ENCODE measurements around the gene RNF145. TPM values are rescaled to one million over a fixed set of nuclear protein-coding genes. Genes with fewer than 3 reads are reported as not detected.

The RNF145 gene
- total and polyA plus RNA-seq, 8 donors = 116 to 216 (median 149) TPM

DNA sequence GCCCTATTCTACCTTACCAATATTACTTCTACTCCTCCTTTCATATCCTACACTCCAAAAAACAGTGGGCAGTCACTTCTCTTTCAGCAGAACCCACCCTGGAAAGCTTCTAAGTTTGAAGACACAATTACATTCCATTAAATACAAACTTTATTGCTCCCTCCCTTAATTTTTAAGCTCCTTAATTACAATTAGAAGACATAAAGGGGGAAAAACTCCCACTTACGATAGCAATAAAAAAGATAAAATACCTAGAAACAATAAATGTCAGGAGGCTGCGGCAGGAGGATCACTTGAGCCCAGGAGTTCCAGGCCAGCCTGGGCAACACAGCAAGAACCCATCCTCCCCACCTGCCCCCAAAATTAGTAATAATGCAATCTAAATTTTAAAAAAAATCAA is 9.6 kb downstream of the RNF145 start:
- TF ChIP-seq, protein P1, sequence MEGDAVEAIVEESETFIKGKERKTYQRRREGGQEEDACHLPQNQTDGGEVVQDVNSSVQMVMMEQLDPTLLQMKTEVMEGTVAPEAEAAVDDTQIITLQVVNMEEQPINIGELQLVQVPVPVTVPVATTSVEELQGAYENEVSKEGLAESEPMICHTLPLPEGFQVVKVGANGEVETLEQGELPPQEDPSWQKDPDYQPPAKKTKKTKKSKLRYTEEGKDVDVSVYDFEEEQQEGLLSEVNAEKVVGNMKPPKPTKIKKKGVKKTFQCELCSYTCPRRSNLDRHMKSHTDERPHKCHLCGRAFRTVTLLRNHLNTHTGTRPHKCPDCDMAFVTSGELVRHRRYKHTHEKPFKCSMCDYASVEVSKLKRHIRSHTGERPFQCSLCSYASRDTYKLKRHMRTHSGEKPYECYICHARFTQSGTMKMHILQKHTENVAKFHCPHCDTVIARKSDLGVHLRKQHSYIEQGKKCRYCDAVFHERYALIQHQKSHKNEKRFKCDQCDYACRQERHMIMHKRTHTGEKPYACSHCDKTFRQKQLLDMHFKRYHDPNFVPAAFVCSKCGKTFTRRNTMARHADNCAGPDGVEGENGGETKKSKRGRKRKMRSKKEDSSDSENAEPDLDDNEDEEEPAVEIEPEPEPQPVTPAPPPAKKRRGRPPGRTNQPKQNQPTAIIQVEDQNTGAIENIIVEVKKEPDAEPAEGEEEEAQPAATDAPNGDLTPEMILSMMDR (IDR thresholded peaks at IDR 0.05) = no peak
- peak overlapping the region in 1 of 2 donors; percentile 65 for H3K27ac ChIP-seq
- no peak for DNase-seq
- no peak overlapping the region for H3K4me3 ChIP-seq
- H3K4me1 ChIP-seq = peaks cover 26 to 65% of the 10 kb centered on the region in 2 donors
- H3K27me3 ChIP-seq = no peaks in the 10 kb centered on the region
- no peak for ATAC-seq
- H3K9me3 ChIP-seq = no peaks in the 10 kb centered on the region
- intact Hi-C loops (cut with DNase I) = no loop called here
- peaks cover 0 to 35% of the 10 kb centered on the region in 2 donors for H3K36me3 ChIP-seq

DNA sequence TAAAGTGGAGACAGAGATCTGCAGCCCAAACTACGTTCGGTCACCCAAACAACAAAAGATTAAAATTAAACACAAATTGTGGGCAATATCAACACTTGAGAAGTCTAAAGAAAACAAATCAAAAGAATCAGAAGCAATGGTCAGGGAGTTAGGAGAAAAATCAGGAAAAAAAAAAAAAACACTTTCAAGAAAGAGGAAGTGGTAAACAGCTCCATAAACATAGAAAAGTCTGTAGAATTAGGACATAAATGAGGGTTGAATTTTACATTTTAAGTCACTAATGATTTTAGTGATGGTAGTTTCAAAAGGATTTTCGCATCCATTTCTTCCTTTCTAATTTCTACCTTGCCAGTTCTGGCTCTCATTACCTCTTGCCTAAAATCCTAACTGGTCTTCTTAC is 10.1 kb downstream of the RNF145 start:
- no peak for DNase-seq
- TF ChIP-seq, protein P1 (IDR thresholded peaks at IDR 0.05) = no peak
- Histone ChIP-seq H3K9me3 (no peaks in the 10 kb centered on the region), H3K36me3 (peaks cover 0 to 41% of the 10 kb centered on the region in 2 donors), H3K4me3 (no peak overlapping the region), H3K27me3 (no peaks in the 10 kb centered on the region), H3K4me1 (peaks cover 26 to 59% of the 10 kb centered on the region in 2 donors), H3K27ac (peak overlapping the region in 1 of 2 donors; percentile 65)
- no peak for ATAC-seq
- intact Hi-C loops (cut with DNase I) = no loop called here

DNA sequence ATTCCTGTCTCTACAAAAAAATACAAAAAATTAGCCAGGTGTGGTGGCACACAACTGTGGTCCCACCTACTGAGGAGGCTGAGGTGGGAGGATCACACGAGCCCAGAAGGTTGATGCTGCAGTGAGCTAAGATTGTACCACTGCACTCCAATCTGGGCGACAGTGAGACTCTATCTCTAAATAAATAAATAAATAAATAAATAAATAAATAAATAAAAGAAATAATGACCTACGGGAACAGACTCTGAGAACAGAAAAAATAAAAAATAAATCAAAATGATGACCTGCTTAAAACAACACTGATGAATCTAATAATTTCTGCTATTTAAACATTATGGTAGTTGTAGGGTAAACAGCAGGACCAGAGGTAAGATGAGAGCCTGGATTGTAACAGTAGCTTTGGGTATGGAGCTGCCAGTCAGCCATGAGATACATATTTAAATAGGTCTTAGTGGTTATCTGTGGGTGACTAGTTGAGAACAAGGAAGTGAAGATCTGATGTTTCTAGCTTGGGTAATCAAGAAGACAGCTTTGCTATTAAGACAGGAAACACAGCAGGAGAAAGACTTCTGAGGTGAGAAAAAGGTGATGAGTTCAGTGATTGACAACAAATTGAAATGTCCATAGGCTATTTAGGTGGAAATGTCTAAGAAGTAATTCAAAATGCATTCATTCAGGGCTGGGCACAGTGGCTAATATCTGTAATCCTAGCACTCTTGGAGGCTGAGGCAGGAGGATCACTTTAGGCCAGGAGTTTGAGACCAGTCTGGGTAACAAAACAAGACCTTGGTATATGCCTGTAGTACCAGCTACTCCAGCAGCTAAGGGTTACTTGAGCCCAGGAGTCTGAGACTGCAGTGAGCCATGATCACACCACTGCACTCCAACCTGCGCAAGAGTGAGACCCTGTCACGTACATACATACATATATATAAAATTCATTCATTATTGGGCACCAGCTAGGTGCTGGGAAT is 11.0 kb downstream of the RNF145 start:
- Histone ChIP-seq H3K27ac (peak overlapping the region in 1 of 2 donors; percentile 65), H3K9me3 (no peaks in the 10 kb centered on the region), H3K36me3 (peaks cover 0 to 49% of the 10 kb centered on the region in 2 donors), H3K4me3 (no peak overlapping the region), H3K27me3 (no peaks in the 10 kb centered on the region), H3K4me1 (peaks cover 25 to 52% of the 10 kb centered on the region in 2 donors)
- DNase-seq (no peak), ATAC-seq (peak; percentile 37)
- TF ChIP-seq, protein P1 (IDR thresholded peaks at IDR 0.05) = no peak
- intact Hi-C loops (cut with DNase I) = no loop called here

DNA sequence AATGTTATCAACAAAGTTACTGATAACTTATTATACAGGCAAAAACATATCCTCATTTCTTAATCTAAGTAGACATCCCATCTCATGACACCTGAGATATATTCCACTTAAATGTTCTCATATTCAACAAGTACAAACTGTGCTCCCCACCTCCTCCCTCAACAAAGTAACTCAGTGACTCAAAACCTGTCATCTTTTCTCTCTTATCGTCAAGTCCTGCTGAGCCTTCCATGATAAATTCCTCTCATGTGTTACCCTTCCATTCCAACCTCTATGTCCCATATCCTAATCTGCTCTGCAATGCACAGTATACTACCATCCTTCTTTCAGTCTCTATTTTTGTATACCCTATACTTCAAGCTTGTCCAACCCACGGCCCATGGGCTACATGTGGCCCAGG is 13.6 kb downstream of the RNF145 start:
- intact Hi-C loops (cut with DNase I) = no loop called here
- no peak overlapping the region for H3K27ac ChIP-seq
- H3K9me3 ChIP-seq = no peaks in the 10 kb centered on the region
- TF ChIP-seq, protein P1 (IDR thresholded peaks at IDR 0.05) = no peak
- no peak for ATAC-seq
- H3K4me1 ChIP-seq = peaks cover 12 to 37% of the 10 kb centered on the region in 2 donors
- DNase-seq = no peak
- no peaks in the 10 kb centered on the region for H3K27me3 ChIP-seq
- H3K4me3 ChIP-seq = no peak overlapping the region
- peaks cover 0 to 47% of the 10 kb centered on the region in 2 donors for H3K36me3 ChIP-seq

DNA sequence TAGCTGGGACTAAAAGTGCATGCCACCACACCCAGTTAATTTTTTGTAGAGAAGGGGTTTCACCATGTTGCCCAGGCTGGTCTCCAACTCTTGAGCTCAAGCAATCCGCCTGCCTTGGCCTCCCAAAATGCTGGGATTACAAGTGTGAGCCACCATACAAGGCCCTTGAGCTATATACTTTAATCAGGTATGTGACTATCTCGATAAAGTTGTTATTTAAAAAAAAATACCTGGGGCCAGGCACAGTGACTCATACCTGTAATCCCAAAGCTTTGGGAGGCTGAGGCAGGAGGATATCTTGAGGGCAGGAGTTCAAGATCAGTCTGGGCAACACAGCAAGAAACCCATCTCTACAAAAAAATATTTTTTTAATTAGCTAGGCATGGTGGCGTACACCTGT is 19.2 kb downstream of the RNF145 start:
- H3K27ac ChIP-seq = no peak overlapping the region
- peaks cover 0 to 36% of the 10 kb centered on the region in 2 donors for H3K4me1 ChIP-seq
- no peaks in the 10 kb centered on the region for H3K9me3 ChIP-seq
- no peak for ATAC-seq
- intact Hi-C loops (cut with DNase I) = no loop called here
- TF ChIP-seq, protein P1 (IDR thresholded peaks at IDR 0.05) = no peak
- H3K27me3 ChIP-seq = no peaks in the 10 kb centered on the region
- H3K4me3 ChIP-seq = no peak overlapping the region
- peaks cover 0 to 64% of the 10 kb centered on the region in 2 donors for H3K36me3 ChIP-seq
- no peak for DNase-seq
